Activated CD4-positive, alpha-beta memory T cell treated with anti-CD3 and anti-CD28 coated beads, Interleukin-2, amount 10 ng/mL, durations not matched to agents 7 days and 5 days (primary cell): ENCODE results near the gene TRIM15. TPM values are rescaled to one million over a fixed set of nuclear protein-coding genes. Genes with fewer than 3 reads are reported as not detected.
"Not testable (repeated sequence)": the region's sequence is repeated elsewhere in the genome, so short reads cannot be mapped to it uniquely, and the experiment has no call there.

Experiments
- CTCF ChIA-PET: fragments of 350-600 bp; sonication (Branson Sonifier 250); formaldehyde crosslinking; loops from one replicate; lab custom pipeline; 2021; ENCODE audit warnings: antibody characterized with exemption, inconsistent platforms; lab: Charles Lee
- POLR2A ChIA-PET: fragments of 350-600 bp; sonication (Branson Sonifier 250); formaldehyde crosslinking; loops from one replicate; lab custom pipeline; 2021; ENCODE audit warnings: antibody characterized with exemption; lab: Charles Lee
- DNase-seq: peaks from one replicate; pipeline ENCODE4 v3.0.0-alpha.2; 2020
- H3K27ac Mint-ChIP-seq: one replicate; pipeline ENCODE4 v1.8.0; 2021; ENCODE audit warnings: mild to moderate bottlenecking, mixed read lengths
- H3K27me3 Mint-ChIP-seq: one replicate; pipeline ENCODE4 v1.8.0; 2021; ENCODE audit warnings: mixed read lengths
- H3K36me3 Mint-ChIP-seq: one replicate; pipeline ENCODE4 v1.8.0; 2021; ENCODE audit warnings: low read depth, mixed read lengths
- H3K4me1 Mint-ChIP-seq: one replicate; pipeline ENCODE4 v1.8.0; 2021; ENCODE audit warnings: mixed read lengths
- H3K4me3 Mint-ChIP-seq: one replicate; pipeline ENCODE4 v1.8.0; 2021; ENCODE audit warnings: mild to moderate bottlenecking, mixed read lengths
- H3K9me3 Mint-ChIP-seq: one replicate; pipeline ENCODE4 v1.8.0; 2021; ENCODE audit warnings: mixed read lengths
- total RNA-seq, 2 experiments: library from RNA; stranded (reverse); gene quantifications; one replicate each; pipeline ENCODE4 v1.2.3, GENCODE V29; 2021

Gene TRIM15
- total RNA-seq, 2 experiments from 2014 or later: not detected

DNA sequence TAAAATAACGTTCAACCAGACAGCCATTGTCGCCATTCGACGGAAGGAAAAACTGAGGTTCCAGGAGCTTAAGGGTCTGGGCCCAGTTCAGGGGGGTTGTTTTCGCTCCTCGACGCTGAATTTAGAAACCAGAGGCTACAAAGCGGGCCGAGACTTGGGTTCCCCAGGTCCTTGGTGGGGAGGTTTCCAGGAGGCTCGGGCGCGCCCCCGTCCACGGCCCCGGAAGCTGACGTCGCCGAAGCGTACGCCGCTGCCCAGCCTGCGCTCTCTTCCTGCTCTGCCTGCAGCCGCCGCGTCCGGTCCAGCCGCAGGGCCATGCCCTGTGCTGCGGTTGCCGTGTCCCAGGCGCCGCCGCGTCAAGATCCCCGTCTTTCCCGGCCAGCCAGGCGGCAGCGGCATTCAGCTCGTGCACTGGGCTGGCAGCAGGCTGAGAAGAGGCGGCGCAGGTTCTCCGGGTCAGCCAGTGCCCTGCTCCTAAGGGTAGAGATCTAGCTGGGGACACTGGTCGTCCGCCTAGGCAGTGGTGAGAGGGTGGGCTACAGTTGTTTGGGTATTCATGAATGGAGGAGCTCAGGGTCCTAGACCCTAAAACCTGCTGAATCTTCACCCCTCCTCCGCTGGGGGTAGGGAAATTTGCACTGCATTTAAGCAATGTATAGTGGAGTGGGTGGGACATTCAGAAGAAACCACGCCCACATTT, 50.8 kb downstream of the TRIM15 start:
- H3K27me3 Mint-ChIP-seq: no peaks in the 10 kb centered on the region
- ChIA-PET CTCF (interaction anchor here (1.2 to 1.5 kb wide), 2 partner anchors 112 kb away, joined by 3 to 5 read pairs; no protein-coding TSS in a partner anchor), POLR2A (interaction anchor here (0.8 to 3.8 kb wide), 18 partner anchors 9 to 1140 kb away, joined by 3 to 49 read pairs (median 4); partner anchors contain the start of genes MRPS18B, POLR1H, PPP1R11 and TRIM39)
- peak overlapping the region; percentile 99 for H3K27ac Mint-ChIP-seq
- peaks cover 29% of the 10 kb centered on the region for H3K36me3 Mint-ChIP-seq
- peak; percentile 85 for DNase-seq
- H3K4me3 Mint-ChIP-seq: peak overlapping the region; percentile 79
- H3K9me3 Mint-ChIP-seq: no peaks in the 10 kb centered on the region
- H3K4me1 Mint-ChIP-seq: peaks cover 45% of the 10 kb centered on the region

DNA sequence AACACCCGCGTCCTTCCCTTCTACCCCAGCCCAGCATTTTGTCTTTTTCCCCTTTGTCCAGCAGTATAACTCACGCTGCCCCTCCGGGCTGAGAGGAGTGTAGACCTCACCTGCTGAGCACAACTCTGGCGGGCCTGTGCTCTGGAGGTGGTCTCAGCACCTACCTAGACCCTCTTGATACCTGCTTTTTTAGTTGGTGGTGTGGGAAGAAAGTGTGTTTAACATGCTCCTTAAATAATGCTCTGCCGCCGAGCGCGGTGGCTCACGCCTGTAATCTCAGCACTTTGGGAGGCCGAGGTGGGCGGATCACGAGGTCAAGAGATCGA, 51.3 kb downstream of the TRIM15 start:
- POLR2A ChIA-PET: interaction anchor here (0.8 to 3.8 kb wide), 17 partner anchors 8 to 1139 kb away, joined by 3 to 49 read pairs (median 3); partner anchors contain the start of genes MRPS18B, POLR1H, PPP1R11 and TRIM39
- peak overlapping the region; percentile 99 for H3K27ac Mint-ChIP-seq
- peaks cover 26% of the 10 kb centered on the region for H3K36me3 Mint-ChIP-seq
- no peaks in the 10 kb centered on the region for H3K27me3 Mint-ChIP-seq
- no peak for DNase-seq
- no peaks in the 10 kb centered on the region for H3K9me3 Mint-ChIP-seq
- peaks cover 44% of the 10 kb centered on the region for H3K4me1 Mint-ChIP-seq
- CTCF ChIA-PET: interaction anchor here (1.5 kb wide), 1 partner anchor 111 kb away, joined by 5 read pairs; no protein-coding TSS in a partner anchor
- H3K4me3 Mint-ChIP-seq: peak overlapping the region; percentile 79

DNA sequence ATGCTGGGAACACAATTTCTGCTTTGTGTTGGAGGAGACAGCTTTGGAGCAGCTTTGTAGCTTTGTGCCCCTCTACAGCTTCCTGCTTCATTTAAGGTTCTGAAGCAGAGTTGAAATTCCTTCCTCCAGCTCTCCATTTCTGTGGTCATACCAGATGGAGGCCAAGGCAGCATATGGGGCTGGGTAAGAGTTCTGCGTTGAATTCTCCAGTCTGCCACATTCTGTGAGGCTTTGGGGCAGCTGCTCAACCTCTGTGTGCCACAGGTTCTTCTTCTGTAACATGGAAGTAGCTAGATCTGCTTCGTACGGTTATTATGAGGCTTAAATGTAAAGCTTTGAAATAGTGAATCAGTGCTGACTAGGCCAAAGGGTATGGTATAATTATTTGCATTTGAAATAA, 52.8 kb downstream of the TRIM15 start:
- ChIA-PET CTCF (interaction anchor here (0.8 to 1.0 kb wide), 3 partner anchors 22 to 110 kb away, joined by 3 read pairs; partner anchors contain the start of gene TRIM39), POLR2A (interaction anchor here (1.4 kb wide), 2 partner anchors 13 to 110 kb away, joined by 4 to 11 read pairs; no protein-coding TSS in a partner anchor)
- DNase-seq: no peak
- Mint-ChIP-seq H3K27ac (no peak overlapping the region), H3K9me3 (no peaks in the 10 kb centered on the region), H3K36me3 (peaks cover 16% of the 10 kb centered on the region), H3K4me3 (no peak overlapping the region), H3K4me1 (peaks cover 30% of the 10 kb centered on the region), H3K27me3 (no peaks in the 10 kb centered on the region)

DNA sequence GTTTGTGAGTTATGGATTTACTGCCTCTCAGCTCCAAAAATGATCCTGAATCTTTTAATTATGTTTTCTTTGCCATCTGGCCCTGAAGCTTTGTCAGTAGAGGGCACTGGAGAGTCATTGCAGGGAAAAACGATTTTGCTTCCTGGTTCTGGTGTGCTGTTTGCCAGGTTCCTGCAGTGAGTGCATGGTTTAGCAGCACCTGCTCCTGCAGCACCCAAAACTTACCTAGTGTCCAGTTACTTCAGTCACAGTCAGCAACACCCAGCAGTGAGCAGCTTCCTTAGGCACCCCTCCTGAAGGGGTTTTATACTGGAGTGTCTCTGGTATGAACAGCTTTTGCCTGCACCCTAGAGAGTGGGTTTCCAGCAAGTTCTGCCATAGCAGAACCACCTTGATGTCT, 55.9 kb downstream of the TRIM15 start:
- H3K4me3 Mint-ChIP-seq: no peak overlapping the region
- CTCF ChIA-PET: interaction anchor here (0.8 to 2.9 kb wide), 21 partner anchors 8 to 181 kb away, joined by 3 to 20 read pairs (median 4); no protein-coding TSS in a partner anchor
- POLR2A ChIA-PET: interaction anchor here (1.1 kb wide), 1 partner anchor 15 kb away, joined by 3 read pairs; no protein-coding TSS in a partner anchor

DNA sequence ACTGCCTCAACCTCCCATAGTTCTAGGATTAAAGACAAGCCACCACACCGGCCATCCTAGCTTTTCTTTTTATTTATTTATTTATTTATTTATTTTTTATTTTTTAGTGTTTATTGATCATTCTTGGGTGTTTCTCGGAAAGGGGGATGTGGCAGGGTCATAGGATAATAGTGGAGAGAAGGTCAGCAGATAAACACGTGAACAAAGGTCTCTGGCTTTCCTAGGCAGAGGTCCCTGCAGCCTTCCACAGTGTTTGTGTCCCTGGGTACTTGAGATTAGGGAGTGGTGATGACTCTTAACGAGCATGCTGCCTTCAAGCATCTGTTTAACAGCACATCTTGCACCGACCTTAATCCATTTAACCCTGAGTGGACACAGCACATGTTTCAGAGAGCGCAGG, 58.0 kb downstream of the TRIM15 start:
- H3K27ac Mint-ChIP-seq, H3K4me1 Mint-ChIP-seq, DNase-seq, H3K27me3 Mint-ChIP-seq, H3K36me3 Mint-ChIP-seq, H3K4me3 Mint-ChIP-seq, POLR2A ChIA-PET: not testable (repeated sequence)
- CTCF ChIA-PET: interaction anchor here (0.8 kb wide), 1 partner anchor 175 kb away, joined by 3 read pairs; no protein-coding TSS in a partner anchor
- peaks cover 14% of the 10 kb centered on the region for H3K9me3 Mint-ChIP-seq

More for the DNA sequence above, 55.9 kb downstream of the TRIM15 start:
- no peaks in the 10 kb centered on the region for H3K27me3 Mint-ChIP-seq
- H3K4me1 Mint-ChIP-seq: peaks cover 16% of the 10 kb centered on the region
- H3K9me3 Mint-ChIP-seq: peaks cover 12% of the 10 kb centered on the region
- H3K36me3 Mint-ChIP-seq: peaks cover 10% of the 10 kb centered on the region
- peak; percentile 53 for DNase-seq
- H3K27ac Mint-ChIP-seq: no peak overlapping the region

DNA sequence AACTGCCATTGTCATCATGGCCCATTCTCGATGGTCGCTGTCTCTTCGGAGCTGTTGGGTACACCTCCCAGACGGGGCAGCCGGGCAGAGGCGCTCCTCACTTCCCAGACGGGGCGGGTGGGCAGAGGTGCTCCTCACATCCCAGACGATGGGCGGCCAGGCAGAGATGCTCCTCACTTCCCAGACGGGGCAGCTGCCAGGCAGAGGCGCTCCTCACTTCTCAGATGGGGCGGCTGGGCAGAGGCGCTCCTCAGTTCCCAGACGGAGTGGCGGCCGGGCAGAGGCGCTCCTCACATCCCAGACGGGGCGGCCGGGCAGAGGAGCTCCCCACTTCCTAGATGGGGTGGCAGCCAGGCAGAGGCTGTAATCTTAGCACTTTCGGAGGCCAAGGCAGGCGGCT, 58.6 kb downstream of the TRIM15 start:
- DNase-seq, CTCF ChIA-PET, H3K4me1 Mint-ChIP-seq, H3K36me3 Mint-ChIP-seq, H3K4me3 Mint-ChIP-seq, H3K27me3 Mint-ChIP-seq, H3K27ac Mint-ChIP-seq: not testable (repeated sequence)
- H3K9me3 Mint-ChIP-seq: peaks cover 14% of the 10 kb centered on the region
- POLR2A ChIA-PET: interaction anchor here (1.1 kb wide), 1 partner anchor 8 kb away, joined by 3 read pairs; no protein-coding TSS in a partner anchor

Other genes starting within 250 kb of the TRIM15 start
- 1,000 to 10,000 TPM; 2,531 to 2,553 TPM for gene HLA-A, start 221.0 kb upstream of the TRIM15 start, total RNA-seq
- gene POLR1H, start 102.3 kb upstream of the TRIM15 start, total RNA-seq: 10 to 100 TPM; 75.5 to 77.8 TPM
- 10 to 100 TPM; 62.5 to 62.6 TPM for gene PPP1R11, start 96.3 kb upstream of the TRIM15 start, total RNA-seq
- gene RNF39, start 87.8 kb upstream of the TRIM15 start, total RNA-seq: not detected
- not detected for gene TRIM31, start 50.5 kb upstream of the TRIM15 start, total RNA-seq
- gene TRIM40, start 27.4 kb upstream of the TRIM15 start, total RNA-seq: not detected
- under 1 TPM in 1 of 2 experiments, not detected in 1; 0.08 TPM for gene TRIM10, start 2.3 kb upstream of the TRIM15 start, total RNA-seq
- gene TRIM26, start 49.9 kb downstream of the TRIM15 start, total RNA-seq: 10 to 100 TPM; 91.1 to 91.5 TPM
- 10 to 100 TPM; 15.1 to 15.6 TPM for gene TRIM39, start 163.4 kb downstream of the TRIM15 start, total RNA-seq
- 10 to 100 TPM; 34.2 to 35.7 TPM for gene RPP21, start 181.6 kb downstream of the TRIM15 start, total RNA-seq